Nephron progenitor cell (in vitro differentiated cells): Measurements from ENCODE around the gene ILF3.
A peak's percentile ranks its signal among the peaks of the same experiment; 100 is the strongest.

Experiments used
- DNase-seq: peaks from one replicate; pipeline ENCODE4 v3.0.0; 2021
- H3K27ac Mint-ChIP-seq: 2 replicates; pipeline ENCODE4 v1.8.0; 2021; ENCODE audit warnings: mild to moderate bottlenecking, moderate library complexity, mixed read lengths
- H3K27me3 Mint-ChIP-seq: 2 replicates; pipeline ENCODE4 v1.8.0; 2021; ENCODE audit warnings: mild to moderate bottlenecking, low read depth, mixed read lengths; ENCODE audit not compliant: poor library complexity
- H3K36me3 Mint-ChIP-seq: 2 replicates; pipeline ENCODE4 v1.8.0; 2021; ENCODE audit warnings: low read depth, mixed read lengths
- H3K4me1 Mint-ChIP-seq: 2 replicates; pipeline ENCODE4 v1.8.0; 2021; ENCODE audit warnings: mixed read lengths
- H3K4me3 Mint-ChIP-seq: 2 replicates; pipeline ENCODE4 v1.8.0; 2021; ENCODE audit warnings: mild to moderate bottlenecking, moderate library complexity, mixed read lengths
- H3K9me3 Mint-ChIP-seq: 2 replicates; pipeline ENCODE4 v1.8.0; 2021; ENCODE audit warnings: mild to moderate bottlenecking, moderate library complexity, mixed read lengths
- TF ChIP-seq, protein P1 (sequence below): fragments of 200-600 bp; sonication (generic); IDR thresholded peaks from 2 replicates; pipeline ENCODE4 v1.5.0; 2021; ENCODE audit warnings: antibody characterized with exemption

Gene ILF3

DNA sequence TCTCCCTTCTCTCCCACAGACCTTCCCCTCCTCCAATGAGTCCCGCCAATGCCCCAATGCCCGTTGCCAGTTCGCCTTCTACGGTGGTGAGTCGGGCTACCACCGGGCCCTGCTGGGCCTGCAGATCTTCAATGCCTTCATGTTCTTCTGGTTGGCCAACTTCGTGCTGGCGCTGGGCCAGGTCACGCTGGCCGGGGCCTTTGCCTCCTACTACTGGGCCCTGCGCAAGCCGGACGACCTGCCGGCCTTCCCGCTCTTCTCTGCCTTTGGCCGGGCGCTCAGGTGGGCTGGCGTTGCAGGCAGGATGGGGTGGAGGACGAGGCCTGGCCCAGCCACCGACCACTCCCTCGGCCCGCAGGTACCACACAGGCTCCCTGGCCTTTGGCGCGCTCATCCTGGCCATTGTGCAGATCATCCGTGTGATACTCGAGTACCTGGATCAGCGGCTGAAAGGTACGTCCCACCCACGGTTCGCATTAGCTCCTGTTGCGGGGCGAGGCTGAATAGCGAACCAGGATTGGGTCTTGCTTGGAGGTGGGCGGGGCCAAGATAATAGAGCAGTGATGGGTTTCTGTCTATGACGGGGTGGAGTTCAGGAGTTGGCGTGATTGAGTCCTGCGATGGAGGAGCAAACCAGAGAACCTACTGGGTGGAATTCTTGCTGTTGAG, 17.7 kb upstream of the ILF3 start:
- H3K4me3 Mint-ChIP-seq, result no peak overlapping the region
- peak overlapping the region; percentile 73 for H3K27ac Mint-ChIP-seq
- no peak for DNase-seq

DNA sequence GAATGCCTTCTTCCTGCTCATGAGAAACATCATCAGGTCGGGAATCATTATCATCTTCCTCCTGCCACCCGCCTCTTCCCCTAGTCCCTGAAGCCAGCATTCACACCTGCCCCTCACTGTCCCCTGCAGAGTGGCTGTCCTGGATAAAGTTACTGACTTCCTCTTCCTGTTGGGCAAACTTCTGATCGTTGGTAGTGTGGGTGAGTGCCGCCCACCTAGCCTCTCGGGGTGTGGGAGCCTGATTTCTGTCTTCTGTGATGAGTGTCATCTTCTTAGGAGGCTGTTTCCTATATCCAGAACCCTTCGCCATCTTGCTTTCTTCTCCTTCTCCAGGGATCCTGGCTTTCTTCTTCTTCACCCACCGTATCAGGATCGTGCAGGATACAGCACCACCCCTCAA, 16.3 kb upstream of the ILF3 start:
- Mint-ChIP-seq H3K4me3 (no peak overlapping the region), H3K27ac (no peak overlapping the region), H3K27me3 (peaks cover 3% of the 10 kb centered on the region)

More for the DNA sequence above, 17.7 kb upstream of the ILF3 start:
- TF ChIP-seq, protein P1, sequence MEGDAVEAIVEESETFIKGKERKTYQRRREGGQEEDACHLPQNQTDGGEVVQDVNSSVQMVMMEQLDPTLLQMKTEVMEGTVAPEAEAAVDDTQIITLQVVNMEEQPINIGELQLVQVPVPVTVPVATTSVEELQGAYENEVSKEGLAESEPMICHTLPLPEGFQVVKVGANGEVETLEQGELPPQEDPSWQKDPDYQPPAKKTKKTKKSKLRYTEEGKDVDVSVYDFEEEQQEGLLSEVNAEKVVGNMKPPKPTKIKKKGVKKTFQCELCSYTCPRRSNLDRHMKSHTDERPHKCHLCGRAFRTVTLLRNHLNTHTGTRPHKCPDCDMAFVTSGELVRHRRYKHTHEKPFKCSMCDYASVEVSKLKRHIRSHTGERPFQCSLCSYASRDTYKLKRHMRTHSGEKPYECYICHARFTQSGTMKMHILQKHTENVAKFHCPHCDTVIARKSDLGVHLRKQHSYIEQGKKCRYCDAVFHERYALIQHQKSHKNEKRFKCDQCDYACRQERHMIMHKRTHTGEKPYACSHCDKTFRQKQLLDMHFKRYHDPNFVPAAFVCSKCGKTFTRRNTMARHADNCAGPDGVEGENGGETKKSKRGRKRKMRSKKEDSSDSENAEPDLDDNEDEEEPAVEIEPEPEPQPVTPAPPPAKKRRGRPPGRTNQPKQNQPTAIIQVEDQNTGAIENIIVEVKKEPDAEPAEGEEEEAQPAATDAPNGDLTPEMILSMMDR, result no peak
- Mint-ChIP-seq H3K4me1 (peaks cover 11% of the 10 kb centered on the region), H3K27me3 (no peaks in the 10 kb centered on the region), H3K36me3 (peaks cover 61% of the 10 kb centered on the region), H3K9me3 (no peaks in the 10 kb centered on the region)

DNA sequence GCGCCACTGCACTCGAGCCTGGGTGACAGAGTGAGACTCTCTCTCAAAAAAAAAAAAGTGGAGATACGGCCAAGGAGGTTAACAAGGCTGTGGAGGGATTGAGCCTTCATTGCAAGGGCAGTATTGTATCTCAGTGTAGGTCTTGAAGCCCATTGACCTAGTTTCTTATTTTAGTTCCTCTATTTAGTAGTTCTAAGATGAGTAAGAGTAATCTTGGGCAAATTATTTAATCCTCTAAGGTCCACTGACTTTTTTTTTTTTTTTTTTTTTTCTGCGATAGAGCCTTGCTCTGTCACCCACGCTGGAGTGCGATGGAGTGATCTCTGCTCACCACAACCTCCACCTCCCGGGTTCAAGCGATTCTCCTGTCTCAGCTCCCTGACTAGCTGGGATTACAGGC, 14.3 kb upstream of the ILF3 start:
- peaks cover 44% of the 10 kb centered on the region for H3K36me3 Mint-ChIP-seq
- peaks cover 45% of the 10 kb centered on the region for H3K4me1 Mint-ChIP-seq
- TF ChIP-seq, protein P1, result no peak
- H3K27me3 Mint-ChIP-seq, result peaks cover 3% of the 10 kb centered on the region
- H3K9me3 Mint-ChIP-seq, result no peaks in the 10 kb centered on the region
- no peak overlapping the region for H3K4me3 Mint-ChIP-seq
- no peak for DNase-seq
- H3K27ac Mint-ChIP-seq, result no peak overlapping the region

More for the DNA sequence above, 16.3 kb upstream of the ILF3 start:
- Mint-ChIP-seq H3K36me3 (peaks cover 52% of the 10 kb centered on the region), H3K4me1 (peaks cover 25% of the 10 kb centered on the region), H3K9me3 (no peaks in the 10 kb centered on the region)
- no peak for DNase-seq
- TF ChIP-seq, protein P1, result no peak

DNA sequence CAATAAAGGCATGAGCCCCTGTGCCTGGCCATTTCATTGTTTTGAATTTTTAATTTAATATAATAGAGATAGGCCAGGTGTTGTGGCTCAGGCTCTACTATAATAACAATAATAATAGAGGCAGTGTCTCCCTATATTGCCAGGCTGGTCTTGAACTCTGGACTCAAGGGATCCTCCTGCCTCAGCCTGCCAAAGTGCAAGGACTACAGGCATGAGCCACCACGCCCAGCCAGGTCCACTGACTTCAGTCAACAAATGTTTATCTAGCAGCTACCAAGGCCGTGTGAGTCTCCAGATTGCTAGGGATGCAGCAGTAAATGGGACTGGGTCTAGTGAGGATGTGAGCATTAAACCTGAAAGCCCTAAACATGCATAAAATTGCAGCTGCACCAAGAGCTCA, 13.8 kb upstream of the ILF3 start:
- Mint-ChIP-seq H3K27me3 (peaks cover 5% of the 10 kb centered on the region), H3K4me1 (peaks cover 50% of the 10 kb centered on the region), H3K27ac (no peak overlapping the region), H3K36me3 (peaks cover 39% of the 10 kb centered on the region), H3K4me3 (no peak overlapping the region), H3K9me3 (no peaks in the 10 kb centered on the region)
- TF ChIP-seq, protein P1, result no peak
- DNase-seq, result no peak

DNA sequence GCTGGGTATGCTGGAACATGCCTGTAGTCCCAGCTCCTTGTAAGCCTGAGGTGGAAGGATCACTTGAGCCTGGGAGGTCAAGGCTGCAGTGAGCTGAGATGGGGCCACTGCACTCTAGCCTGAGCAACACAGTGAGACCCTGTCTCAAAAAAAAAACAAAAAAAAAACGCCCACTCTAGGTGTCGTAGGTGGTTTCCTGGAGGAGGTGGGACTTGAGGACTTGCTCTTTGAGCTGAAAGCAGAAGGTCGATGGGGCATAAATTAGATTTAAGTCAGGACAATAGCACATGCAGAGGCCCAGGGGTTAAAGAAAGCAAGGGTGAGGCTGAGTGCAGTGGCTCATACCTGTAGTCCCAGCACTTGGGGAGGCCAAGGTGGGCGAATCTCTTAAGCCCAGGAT, 12.9 kb upstream of the ILF3 start:
- Mint-ChIP-seq H3K4me3 (peak overlapping the region; percentile 40), H3K27ac (peak overlapping the region; percentile 46), H3K4me1 (peaks cover 52% of the 10 kb centered on the region), H3K9me3 (no peaks in the 10 kb centered on the region), H3K27me3 (peaks cover 7% of the 10 kb centered on the region), H3K36me3 (peaks cover 31% of the 10 kb centered on the region)
- TF ChIP-seq, protein P1, result no peak
- DNase-seq, result no peak
